GM10847 (cell line): ENCODE data around the gene WARS2.

Experiments
- POLR2A ChIP-seq: IDR thresholded peaks from 2 replicates; pipeline ENCODE4 v1.6.1; 2011; ENCODE audit not compliant: insufficient read length; ENCODE audit errors: extremely low read depth

Gene WARS2

GRCh38 chr1:119053917-119054316 is 86.5 kb downstream of the WARS2 start:
- TF ChIP-seq POLR2A: no peak

- no peak for TF ChIP-seq POLR2A
Observed at GRCh38 chr1:119052267-119052666, 88.2 kb downstream of the WARS2 start.

GRCh38 chr1:119048624-119049404 is 91.6 kb downstream of the WARS2 start:
- TF ChIP-seq POLR2A: no peak

- TF ChIP-seq POLR2A: no peak
Observed at GRCh38 chr1:119046785-119047438, 93.5 kb downstream of the WARS2 start.

- no peak for TF ChIP-seq POLR2A
Observed at GRCh38 chr1:119046429-119046784, 94.0 kb downstream of the WARS2 start.

GRCh38 chr1:119045096-119045746 is 95.2 kb downstream of the WARS2 start:
- TF ChIP-seq POLR2A: no peak

- no peak for TF ChIP-seq POLR2A
Observed at GRCh38 chr1:119040906-119041305, 99.5 kb downstream of the WARS2 start.

GRCh38 chr1:119040489-119040888 is 100.0 kb downstream of the WARS2 start:
- TF ChIP-seq POLR2A: no peak

- TF ChIP-seq POLR2A: no peak
Observed at GRCh38 chr1:119038363-119038762, 102.1 kb downstream of the WARS2 start.

- TF ChIP-seq POLR2A: no peak
Observed at GRCh38 chr1:119034359-119034758, 106.1 kb downstream of the WARS2 start.

- TF ChIP-seq POLR2A: no peak
Observed at GRCh38 chr1:119032986-119033385, 107.5 kb downstream of the WARS2 start.

GRCh38 chr1:119027759-119028158 is 112.7 kb downstream of the WARS2 start:
- TF ChIP-seq POLR2A: no peak

GRCh38 chr1:119026956-119027355 is 113.5 kb downstream of the WARS2 start:
- no peak for TF ChIP-seq POLR2A

- TF ChIP-seq POLR2A: no peak
Observed at GRCh38 chr1:119015547-119015946, 124.9 kb downstream of the WARS2 start.

- TF ChIP-seq POLR2A: no peak
Observed at GRCh38 chr1:119012383-119012782, 128.1 kb downstream of the WARS2 start.

- no peak for TF ChIP-seq POLR2A
Observed at GRCh38 chr1:119011706-119012105, 128.7 kb downstream of the WARS2 start.

GRCh38 chr1:119011116-119011515 is 129.3 kb downstream of the WARS2 start:
- TF ChIP-seq POLR2A: no peak

- TF ChIP-seq POLR2A: no peak
Observed at GRCh38 chr1:119010201-119010600, 130.3 kb downstream of the WARS2 start.
